ENCODE results near the gene FIBCD1. TPM values are rescaled to one million over a fixed set of nuclear protein-coding genes. Genes with fewer than 3 reads are reported as not detected.

The FIBCD1 gene
- total and polyA plus RNA-seq, 9 of the 15 experiments (the other 6 are each of a cell fraction or from before 2014, with no cell fraction given): 0.53 to 1.2 (median 0.95) TPM; not detected in 4

DNA sequence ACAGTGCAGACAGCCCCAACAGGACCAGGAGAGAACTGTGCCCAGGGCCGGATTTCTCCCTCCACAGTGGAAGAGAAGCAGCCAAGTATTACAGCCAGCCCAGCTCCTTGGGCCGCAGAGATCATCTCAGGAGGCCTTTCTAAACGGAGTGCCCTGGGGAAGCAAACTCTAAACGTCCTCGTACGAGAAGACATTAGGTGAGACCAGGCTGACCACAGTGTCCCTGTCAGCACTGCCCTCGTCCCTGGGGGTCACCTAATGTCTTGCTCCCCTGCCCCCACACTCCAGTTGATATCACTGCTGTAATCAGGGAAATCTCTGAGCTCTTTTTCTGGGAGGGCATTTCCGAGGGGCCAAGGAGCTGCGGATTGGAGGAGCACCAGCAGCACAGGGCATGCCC is 48.9 kb downstream of the FIBCD1 start (continued):
- no peak for TF ChIP-seq SIX5 (IDR thresholded peaks at IDR 0.05; ENCODE audit: borderline replicate concordance in 1 of 2, insufficient read depth in 1 of 2, low read depth in 1 of 2, low read length in 2 of 2)

DNA sequence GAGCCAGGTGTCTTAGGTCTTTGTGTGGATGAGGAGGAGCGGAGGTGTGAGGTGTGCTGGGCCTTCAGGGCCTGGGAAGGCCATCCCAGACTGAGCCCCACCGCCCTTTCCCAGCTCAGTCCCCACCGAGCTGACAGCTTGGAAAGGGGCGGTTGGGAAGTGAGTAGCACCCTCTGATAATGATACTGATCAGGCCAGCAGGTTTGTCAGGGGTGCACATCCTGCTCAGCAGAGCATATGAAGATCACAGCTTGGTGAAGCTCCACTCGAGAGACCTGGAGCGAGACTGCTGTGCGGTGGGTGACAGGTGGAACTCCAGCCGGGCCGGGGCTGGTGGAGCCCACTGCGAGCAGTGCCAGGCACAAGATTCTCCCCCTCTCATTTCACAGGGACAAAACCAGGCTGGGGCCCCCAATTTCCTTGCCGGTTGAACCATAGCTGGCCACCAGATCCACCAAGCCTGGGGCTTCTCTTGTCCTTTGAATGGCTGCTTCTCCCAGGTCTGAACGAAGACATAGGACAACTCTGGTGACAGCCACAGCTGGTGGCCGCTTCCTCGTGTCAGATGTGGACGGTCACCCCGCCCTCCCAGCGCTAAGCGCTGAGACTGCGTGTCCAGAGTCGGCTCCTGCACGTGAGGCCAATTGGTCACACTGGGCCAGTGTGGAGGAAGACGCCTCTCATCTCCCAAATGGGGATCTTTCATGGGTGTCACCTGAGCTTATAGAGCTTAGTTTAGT is 50.7 kb downstream of the FIBCD1 start:
- H3K27me3 ChIP-seq (ENCODE audit: control insufficient read depth in 2 of 2, insufficient read depth in 2 of 2, low read length in 2 of 2): no peaks in the 10 kb centered on the region; a peak in 1 of 5 replicates
- 77% methylated on average over 22 of the region's 22 CpGs for WGBS (ENCODE audit: insufficient coverage, low coverage, missing lambda C conversion rate)
- ChIA-PET POLR2A (interaction anchor here (0.8 to 14.2 kb wide), 11 partner anchors 9 to 237 kb away, joined by 3 to 334 read pairs (median 4); partner anchors contain the start of genes NUP214 and QRFP), CTCF (ENCODE audit: low intra/inter-chr PET ratio) (no interaction called here)
- H3K4me1 ChIP-seq (replicated peaks in 1 of 2; ENCODE audit: control insufficient read depth in 2 of 2, insufficient read depth in 2 of 2, low read length in 2 of 2): peaks cover 0 to 45% of the 10 kb centered on the region in 2 experiments; a peak in 2 of 5 replicates
- H3K36me3 ChIP-seq (ENCODE audit: control insufficient read depth, insufficient read depth, low read length): peaks cover 71% of the 10 kb centered on the region
- FAIRE-seq (no peak), ATAC-seq (peak; percentile 7), DNase-seq (ENCODE audit: extremely low read depth in 1 of 4, low spot score in 3 of 4) (peak in 1 of 4 experiments; percentile 56)
- in situ Hi-C loops (cut with MboI): no loop called here
- BruUV-seq (replicated peaks): no TSS peak
- H2AFZ ChIP-seq (ENCODE audit: low read depth, low read length): no peak overlapping the region
- TF ChIP-seq, protein P1, sequence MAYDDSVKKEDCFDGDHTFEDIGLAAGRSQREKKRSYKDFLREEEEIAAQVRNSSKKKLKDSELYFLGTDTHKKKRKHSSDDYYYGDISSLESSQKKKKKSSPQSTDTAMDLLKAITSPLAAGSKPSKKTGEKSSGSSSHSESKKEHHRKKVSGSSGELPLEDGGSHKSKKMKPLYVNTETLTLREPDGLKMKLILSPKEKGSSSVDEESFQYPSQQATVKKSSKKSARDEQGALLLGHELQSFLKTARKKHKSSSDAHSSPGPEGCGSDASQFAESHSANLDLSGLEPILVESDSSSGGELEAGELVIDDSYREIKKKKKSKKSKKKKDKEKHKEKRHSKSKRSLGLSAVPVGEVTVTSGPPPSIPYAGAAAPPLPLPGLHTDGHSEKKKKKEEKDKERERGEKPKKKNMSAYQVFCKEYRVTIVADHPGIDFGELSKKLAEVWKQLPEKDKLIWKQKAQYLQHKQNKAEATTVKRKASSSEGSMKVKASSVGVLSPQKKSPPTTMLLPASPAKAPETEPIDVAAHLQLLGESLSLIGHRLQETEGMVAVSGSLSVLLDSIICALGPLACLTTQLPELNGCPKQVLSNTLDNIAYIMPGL (CRISPR knock-in tag; IDR thresholded peaks at IDR 0.05): peak; percentile 30; the same call in 1 of the 2 replicates
- TF ChIP-seq, protein P2, sequence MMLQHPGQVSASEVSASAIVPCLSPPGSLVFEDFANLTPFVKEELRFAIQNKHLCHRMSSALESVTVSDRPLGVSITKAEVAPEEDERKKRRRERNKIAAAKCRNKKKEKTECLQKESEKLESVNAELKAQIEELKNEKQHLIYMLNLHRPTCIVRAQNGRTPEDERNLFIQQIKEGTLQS (IDR thresholded peaks at IDR 0.05): no peak
- TF ChIP-seq, protein P2 (CRISPR knock-in tag; conservative IDR thresholded peaks at IDR 0.05): peak; percentile 15; the same call in 1 of the 2 replicates
- TF ChIP-seq, protein P3, sequence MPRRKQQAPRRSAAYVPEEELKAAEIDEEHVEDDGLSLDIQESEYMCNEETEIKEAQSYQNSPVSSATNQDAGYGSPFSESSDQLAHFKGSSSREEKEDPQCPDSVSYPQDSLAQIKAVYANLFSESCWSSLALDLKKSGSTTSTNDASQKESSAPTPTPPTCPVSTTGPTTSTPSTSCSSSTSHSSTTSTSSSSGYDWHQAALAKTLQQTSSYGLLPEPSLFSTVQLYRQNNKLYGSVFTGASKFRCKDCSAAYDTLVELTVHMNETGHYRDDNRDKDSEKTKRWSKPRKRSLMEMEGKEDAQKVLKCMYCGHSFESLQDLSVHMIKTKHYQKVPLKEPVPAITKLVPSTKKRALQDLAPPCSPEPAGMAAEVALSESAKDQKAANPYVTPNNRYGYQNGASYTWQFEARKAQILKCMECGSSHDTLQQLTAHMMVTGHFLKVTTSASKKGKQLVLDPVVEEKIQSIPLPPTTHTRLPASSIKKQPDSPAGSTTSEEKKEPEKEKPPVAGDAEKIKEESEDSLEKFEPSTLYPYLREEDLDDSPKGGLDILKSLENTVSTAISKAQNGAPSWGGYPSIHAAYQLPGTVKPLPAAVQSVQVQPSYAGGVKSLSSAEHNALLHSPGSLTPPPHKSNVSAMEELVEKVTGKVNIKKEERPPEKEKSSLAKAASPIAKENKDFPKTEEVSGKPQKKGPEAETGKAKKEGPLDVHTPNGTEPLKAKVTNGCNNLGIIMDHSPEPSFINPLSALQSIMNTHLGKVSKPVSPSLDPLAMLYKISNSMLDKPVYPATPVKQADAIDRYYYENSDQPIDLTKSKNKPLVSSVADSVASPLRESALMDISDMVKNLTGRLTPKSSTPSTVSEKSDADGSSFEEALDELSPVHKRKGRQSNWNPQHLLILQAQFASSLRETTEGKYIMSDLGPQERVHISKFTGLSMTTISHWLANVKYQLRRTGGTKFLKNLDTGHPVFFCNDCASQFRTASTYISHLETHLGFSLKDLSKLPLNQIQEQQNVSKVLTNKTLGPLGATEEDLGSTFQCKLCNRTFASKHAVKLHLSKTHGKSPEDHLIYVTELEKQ (CRISPR knock-in tag; IDR thresholded peaks at IDR 0.05): no peak
- TF ChIP-seq ZNF253 (CRISPR knock-in tag; conservative IDR thresholded peaks at IDR 0.05) (no peak), PML (IDR thresholded peaks at IDR 0.05; ENCODE audit: low read length) (no peak), ZBTB8A (IDR thresholded peaks at IDR 0.05; ENCODE audit: partially characterized antibody) (no peak)
- TF ChIP-seq, protein P4, sequence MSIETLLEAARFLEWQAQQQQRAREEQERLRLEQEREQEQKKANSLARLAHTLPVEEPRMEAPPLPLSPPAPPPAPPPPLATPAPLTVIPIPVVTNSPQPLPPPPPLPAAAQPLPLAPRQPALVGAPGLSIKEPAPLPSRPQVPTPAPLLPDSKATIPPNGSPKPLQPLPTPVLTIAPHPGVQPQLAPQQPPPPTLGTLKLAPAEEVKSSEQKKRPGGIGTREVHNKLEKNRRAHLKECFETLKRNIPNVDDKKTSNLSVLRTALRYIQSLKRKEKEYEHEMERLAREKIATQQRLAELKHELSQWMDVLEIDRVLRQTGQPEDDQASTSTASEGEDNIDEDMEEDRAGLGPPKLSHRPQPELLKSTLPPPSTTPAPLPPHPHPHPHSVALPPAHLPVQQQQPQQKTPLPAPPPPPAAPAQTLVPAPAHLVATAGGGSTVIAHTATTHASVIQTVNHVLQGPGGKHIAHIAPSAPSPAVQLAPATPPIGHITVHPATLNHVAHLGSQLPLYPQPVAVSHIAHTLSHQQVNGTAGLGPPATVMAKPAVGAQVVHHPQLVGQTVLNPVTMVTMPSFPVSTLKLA (conservative IDR thresholded peaks at IDR 0.05): no peak
- H3K9ac ChIP-seq (ENCODE audit: insufficient read depth in 1 of 2, low read depth in 2 of 2, low read length in 2 of 2): peak overlapping the region in 1 of 2 experiments; percentile 43; a peak in 2 of 4 replicates
- no peak overlapping the region for H3K4me3 ChIP-seq
- H3K9me3 ChIP-seq (replicated peaks; ENCODE audit: control insufficient read depth, insufficient read depth, low read depth, low read length): no peaks in the 10 kb centered on the region
- no peak overlapping the region for H3K27ac ChIP-seq (ENCODE audit: extremely low read depth, low read depth, low read length)
- no peak overlapping the region for H3K4me2 ChIP-seq (ENCODE audit: insufficient read depth, low read length)
- H4K20me1 ChIP-seq (replicated peaks; ENCODE audit: control insufficient read depth, insufficient read depth, low read length): peaks cover 58% of the 10 kb centered on the region
- no peaks in the 10 kb centered on the region for H3K79me2 ChIP-seq (ENCODE audit: control insufficient read depth, insufficient read depth, low read length)
- H3K9me1 ChIP-seq (ENCODE audit: control insufficient read depth, insufficient read depth, low read length): peaks cover 3% of the 10 kb centered on the region
- intact Hi-C loops (cut with micrococcal nuclease): no loop called here

All from K562 (cell line).